GM12872 (cell line): ENCODE data around the gene TERF2IP.

Experiments
- CTCF ChIP-seq: IDR thresholded peaks from 3 replicates; pipeline ENCODE4 v1.5.1; 2011; ENCODE audit warnings: low read depth, mild to moderate bottlenecking, low read length, moderate library complexity; ENCODE audit not compliant: insufficient read depth

The TERF2IP gene

GRCh38 chr16:75667503-75667902 is 19.9 kb downstream of the TERF2IP start:
- no peak for TF ChIP-seq CTCF

- no peak for TF ChIP-seq CTCF
Observed at GRCh38 chr16:75676909-75677308, 29.3 kb downstream of the TERF2IP start, which contains the start of gene CPHXL2. Gene CPHXL2 (minus strand): TSS chr16:75677009. CDS start chr16:75676999, 10 bp downstream.

- no peak for TF ChIP-seq CTCF
Observed at GRCh38 chr16:75679366-75679765, 31.8 kb downstream of the TERF2IP start.

- TF ChIP-seq CTCF, result no peak
Observed at GRCh38 chr16:75682308-75682707, 34.7 kb downstream of the TERF2IP start.

GRCh38 chr16:75687361-75687760 is 39.8 kb downstream of the TERF2IP start:
- no peak for TF ChIP-seq CTCF

DNA sequence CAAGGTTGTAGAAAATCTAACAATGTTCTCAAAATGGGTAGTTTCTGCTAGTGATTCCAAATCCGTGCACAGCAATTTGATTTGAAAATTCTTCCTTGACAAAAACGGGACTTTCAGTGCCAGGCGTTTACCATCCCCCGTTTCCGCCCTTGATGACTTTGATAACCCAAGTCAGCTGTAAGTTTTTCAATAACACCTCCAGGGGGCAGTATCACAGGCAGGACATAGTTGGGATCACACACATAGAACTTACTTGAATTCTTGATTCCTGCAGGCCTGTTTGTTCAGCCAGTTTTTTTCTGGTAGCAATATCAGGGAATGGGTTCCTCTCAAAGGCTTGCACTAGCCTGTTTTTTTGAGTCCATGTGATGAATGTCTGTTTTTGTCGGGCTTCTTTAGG is 48.1 kb downstream of the TERF2IP start:
- TF ChIP-seq CTCF, result peak; percentile 27; the same call in 1 of the 3 replicates

- TF ChIP-seq CTCF, result no peak
Observed at GRCh38 chr16:75697571-75697970, 50.0 kb downstream of the TERF2IP start.

DNA sequence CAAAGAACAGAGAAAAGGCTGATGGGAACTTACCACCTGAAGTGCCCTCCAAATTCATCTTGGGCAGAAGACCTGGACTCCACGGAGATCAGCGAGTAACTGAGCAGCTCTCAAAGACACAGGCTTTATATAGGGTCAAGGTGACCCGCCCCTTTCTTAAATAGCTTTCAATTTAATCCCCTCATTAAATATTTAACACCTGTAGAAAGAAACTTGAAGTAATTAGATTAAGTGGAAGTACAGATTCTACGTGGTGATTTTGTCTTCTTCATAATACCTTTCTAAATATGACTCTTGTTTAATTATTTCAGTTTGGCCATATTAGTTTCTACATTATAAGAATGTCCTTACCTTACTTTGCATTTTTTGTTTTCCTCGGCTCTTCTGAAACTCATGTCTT is 53.8 kb downstream of the TERF2IP start, which contains the start of gene DUXB:
DUXB (minus strand) TSS at position 101 of the 400 bp plus-strand sequence; CDS start at position 58, 43 bp downstream.
- TF ChIP-seq CTCF, result no peak
